ENCODE data around the gene GCFC2. TPM values are rescaled to one million over a fixed set of nuclear protein-coding genes. Genes with fewer than 3 reads are reported as not detected.

Gene GCFC2
- total RNA-seq, 1 donor from 2014 or later: 10.0 TPM

- Histone ChIP-seq H3K27me3 (ENCODE audit: control insufficient read depth, insufficient read depth, low read length) (no peaks in the 10 kb centered on the region), H3K36me3 (ENCODE audit: control insufficient read depth, insufficient read depth, low read length) (no peaks in the 10 kb centered on the region), H3K4me3 (ENCODE audit: low read depth, low read length) (no peak overlapping the region)
- no peak for TF ChIP-seq CTCF (IDR thresholded peaks at IDR 0.05; ENCODE audit: insufficient read depth, low read length, severe bottlenecking)
- no peak for DNase-seq (ENCODE audit: low read depth)
- FAIRE-seq: no peak
Measured at GRCh38 chr2:75616933-75617332, 93.8 kb downstream of the GCFC2 start.

- DNase-seq (ENCODE audit: low read depth): no peak
- H3K36me3 ChIP-seq (ENCODE audit: control insufficient read depth, insufficient read depth, low read length): no peaks in the 10 kb centered on the region
- H3K4me3 ChIP-seq (ENCODE audit: low read depth, low read length): no peak overlapping the region
- FAIRE-seq: no peak
- TF ChIP-seq CTCF (IDR thresholded peaks at IDR 0.05; ENCODE audit: insufficient read depth, low read length, severe bottlenecking): no peak
- no peaks in the 10 kb centered on the region for H3K27me3 ChIP-seq (ENCODE audit: control insufficient read depth, insufficient read depth, low read length)
Measured at GRCh38 chr2:75616406-75616805, 94.3 kb downstream of the GCFC2 start.

GRCh38 chr2:75614162-75614651, 96.5 kb downstream of the GCFC2 start:
- peak; percentile 80 for DNase-seq (ENCODE audit: low read depth)
- H3K36me3 ChIP-seq (ENCODE audit: control insufficient read depth, insufficient read depth, low read length): no peaks in the 10 kb centered on the region
- no peak overlapping the region for H3K4me3 ChIP-seq (ENCODE audit: low read depth, low read length)
- peak; percentile 50 for FAIRE-seq
- TF ChIP-seq CTCF (IDR thresholded peaks at IDR 0.05; ENCODE audit: insufficient read depth, low read length, severe bottlenecking): peak; percentile 6
- H3K27me3 ChIP-seq (ENCODE audit: control insufficient read depth, insufficient read depth, low read length): no peaks in the 10 kb centered on the region

GRCh38 chr2:75612862-75613243, 97.9 kb downstream of the GCFC2 start:
- H3K27me3 ChIP-seq (ENCODE audit: control insufficient read depth, insufficient read depth, low read length): no peaks in the 10 kb centered on the region
- no peak for FAIRE-seq

More at GRCh38 chr2:75612862-75613243, 97.9 kb downstream of the GCFC2 start:
- TF ChIP-seq CTCF (IDR thresholded peaks at IDR 0.05; ENCODE audit: insufficient read depth, low read length, severe bottlenecking): no peak
- DNase-seq (ENCODE audit: low read depth): no peak
- Histone ChIP-seq H3K4me3 (ENCODE audit: low read depth, low read length) (no peak overlapping the region), H3K36me3 (ENCODE audit: control insufficient read depth, insufficient read depth, low read length) (no peaks in the 10 kb centered on the region)

Other genes starting within 250 kb of the GCFC2 start
- 4.6 and 5.8 TPM in 2 replicates for gene EVA1A, start 150.0 kb downstream of the GCFC2 start, total RNA-seq
- gene MRPL19, start 64.1 kb downstream of the GCFC2 start, total RNA-seq: 36.2 and 51.6 TPM in 2 replicates

All from bronchial epithelial cell (primary cell).